IMR-90 (cell line): ENCODE results near the gene YWHAG. TPM values are rescaled to one million over a fixed set of nuclear protein-coding genes. Genes with fewer than 3 reads are reported as not detected.
A peak's percentile ranks its signal among the peaks of the same experiment; 100 is the strongest.

Experiments used
- ATAC-seq: fragments of 200-7000 bp; cut with Tn5 transposase; 2 replicates; pipeline ENCODE4 v1.9.1; 2020; ENCODE audit warnings: low read depth, mild to moderate bottlenecking, moderate library complexity
- BruUV-seq: library from RNA; stranded (reverse); fragments of 400-500 nt; replicated peaks from 2 replicates; lab custom pipeline; 2021; lab: Mats Ljungman, UMichigan
- CTCF ChIA-PET: fragments of 300-600 bp; formaldehyde crosslinking; extraction: SDS; loops from one replicate; lab custom pipeline; 2021; ENCODE audit warnings: antibody characterized with exemption; lab: Yijun Ruan, JAX
- POLR2A ChIA-PET: fragments of 300-600 bp; sonication (Branson Sonifier 250); formaldehyde crosslinking; loops from one replicate; lab custom pipeline; 2022; ENCODE audit warnings: antibody characterized with exemption; ENCODE audit not compliant: unreplicated experiment; lab: Charles Lee
- DNase-seq: peaks from one replicate; pipeline ENCODE4 v3.0.0; 2013
- H2AFZ ChIP-seq: replicated peaks from 2 replicates; pipeline ENCODE3; 2013; ENCODE audit warnings: low read length, mild to moderate bottlenecking; ENCODE audit not compliant: poor library complexity
- H2AK5ac ChIP-seq: 2 replicates; pipeline ENCODE4 v1.6.1; 2013; ENCODE audit warnings: low read depth, low read length, inconsistent platforms
- H2AK9ac ChIP-seq: replicated peaks from 2 replicates; pipeline ENCODE3; 2013; ENCODE audit warnings: mild to moderate bottlenecking, low read depth, low read length, moderate library complexity; ENCODE audit not compliant: poor library complexity
- H2BK120ac ChIP-seq: 2 replicates; pipeline ENCODE4 v1.6.1; 2013; ENCODE audit warnings: low read depth, low read length, inconsistent platforms
- H2BK15ac ChIP-seq: 3 replicates; pipeline ENCODE4 v1.6.1; 2013; ENCODE audit warnings: low read depth, low read length, inconsistent platforms
- H2BK20ac ChIP-seq: 2 replicates; pipeline ENCODE4 v1.6.1; 2013; ENCODE audit warnings: low read depth, mild to moderate bottlenecking, inconsistent platforms, low read length, moderate library complexity
- H2BK5ac ChIP-seq: 2 replicates; pipeline ENCODE4 v1.6.1; 2013; ENCODE audit warnings: mild to moderate bottlenecking, low read depth, low read length, inconsistent platforms; ENCODE audit not compliant: poor library complexity, severe bottlenecking
- H3K14ac ChIP-seq: replicated peaks from 2 replicates; pipeline ENCODE4 v1.6.1; 2013; ENCODE audit warnings: low read depth, low read length, inconsistent platforms
- H3K18ac ChIP-seq: 2 replicates; pipeline ENCODE4 v1.6.1; 2013; ENCODE audit warnings: low read depth, low read length, control low read depth
- H3K23ac ChIP-seq: 2 replicates; pipeline ENCODE4 v1.6.1; 2013; ENCODE audit warnings: low read depth, low read length, inconsistent platforms
- H3K27ac ChIP-seq: 2 replicates; pipeline ENCODE4 v1.5.1; 2013; ENCODE audit warnings: mild to moderate bottlenecking, control low read depth, low read length; ENCODE audit not compliant: insufficient read depth
- H3K27me3 ChIP-seq: 2 replicates; pipeline ENCODE4 v1.6.1; 2013; ENCODE audit warnings: low read length; ENCODE audit not compliant: control insufficient read depth, insufficient read depth
- H3K36me3 ChIP-seq: 2 replicates; pipeline ENCODE4 v1.6.1; 2013; ENCODE audit warnings: low read length, mixed read lengths; ENCODE audit not compliant: control insufficient read depth, insufficient read depth
- H3K4ac ChIP-seq: 2 replicates; pipeline ENCODE4 v1.6.1; 2013; ENCODE audit warnings: low read depth, low read length, inconsistent platforms
- H3K4me1 ChIP-seq: 2 replicates; pipeline ENCODE4 v1.6.1; 2013; ENCODE audit warnings: low read length, mixed read lengths; ENCODE audit not compliant: control insufficient read depth, insufficient read depth
- H3K4me2 ChIP-seq: 2 replicates; pipeline ENCODE4 v1.6.1; 2013; ENCODE audit warnings: low read depth, mild to moderate bottlenecking, control low read depth, low read length, moderate library complexity
- H3K4me3 ChIP-seq: 2 replicates; pipeline ENCODE4 v1.5.1; 2013; ENCODE audit warnings: low read depth, mild to moderate bottlenecking, control low read depth, low read length, moderate library complexity; ENCODE audit not compliant: insufficient read depth
- H3K56ac ChIP-seq: 2 replicates; pipeline ENCODE4 v1.6.1; 2013; ENCODE audit warnings: low read length, inconsistent platforms; ENCODE audit not compliant: insufficient read depth; ENCODE audit errors: extremely low read depth
- H3K79me1 ChIP-seq, 2 experiments: 2 replicates each; pipeline ENCODE4 v1.6.1; 2013; ENCODE audit warnings: low read length in 2 of 2, inconsistent platforms in 1 of 2, low read depth in 1 of 2
- H3K9ac ChIP-seq: 2 replicates; pipeline ENCODE4 v1.6.1; 2013; ENCODE audit warnings: low read depth, low read length, control low read depth
- H3K9me1 ChIP-seq: 2 replicates; pipeline ENCODE4 v1.6.1; 2013; ENCODE audit warnings: low read length, inconsistent platforms; ENCODE audit not compliant: insufficient read depth
- H3K9me3 ChIP-seq: 2 replicates; pipeline ENCODE4 v1.6.1; 2013; ENCODE audit warnings: low read length; ENCODE audit not compliant: control insufficient read depth, insufficient read depth
- H4K20me1 ChIP-seq: 2 replicates; pipeline ENCODE4 v1.6.1; 2013; ENCODE audit warnings: low read length, inconsistent platforms; ENCODE audit not compliant: insufficient read depth
- H4K5ac ChIP-seq: 2 replicates; pipeline ENCODE4 v1.6.1; 2013; ENCODE audit warnings: mild to moderate bottlenecking, low read depth, low read length, control low read depth
- H4K8ac ChIP-seq, 2 experiments: 2 replicates each; pipeline ENCODE4 v1.6.1; 2013; ENCODE audit warnings: low read depth in 2 of 2, low read length in 2 of 2, control low read depth in 1 of 2, inconsistent platforms in 1 of 2
- H4K91ac ChIP-seq: 2 replicates; pipeline ENCODE4 v1.6.1; 2013; ENCODE audit warnings: low read depth, low read length, inconsistent platforms; ENCODE audit not compliant: insufficient read depth
- CEBPB ChIP-seq: IDR thresholded peaks from 2 replicates; pipeline ENCODE4 v1.6.1; 2012; ENCODE audit warnings: low read depth, low read length, improper control_type of control experiment
- CHD1 ChIP-seq: IDR thresholded peaks from 2 replicates; pipeline ENCODE4 v1.6.1; 2012; ENCODE audit warnings: low read depth, low read length, improper control_type of control experiment
- MXI1 ChIP-seq: IDR thresholded peaks from 2 replicates; pipeline ENCODE4 v1.6.1; 2012; ENCODE audit warnings: low read depth, mild to moderate bottlenecking, low read length, moderate library complexity, borderline replicate concordance
- NFE2L2 ChIP-seq: fragments of 150-350 bp; IDR thresholded peaks from 2 replicates; pipeline ENCODE4 v1.6.1; 2016; ENCODE audit warnings: low read depth, mild to moderate bottlenecking, low read length
- POLR2A ChIP-seq: IDR thresholded peaks from 2 replicates; pipeline ENCODE4 v1.6.1; 2012; ENCODE audit warnings: mild to moderate bottlenecking, low read depth, low read length
- RCOR1 ChIP-seq: IDR thresholded peaks from 2 replicates; pipeline ENCODE4 v1.6.1; 2012; ENCODE audit warnings: mild to moderate bottlenecking, low read length, improper control_type of control experiment; ENCODE audit not compliant: insufficient replicate concordance
- RFX5 ChIP-seq: IDR thresholded peaks from 2 replicates; pipeline ENCODE4 v1.8.0; 2012; ENCODE audit warnings: low read depth, mild to moderate bottlenecking, low read length, moderate library complexity
- WGBS, 2 experiments: methylation state at CpG; one replicate each; pipeline versions ENCODE4 v1.1.5 to v1.1.7; 2013; ENCODE audit warnings: missing lambda C conversion rate in 2 of 2; ENCODE audit not compliant: insufficient read length in 1 of 2; ENCODE audit errors: extremely low coverage in 2 of 2; 5-methylcytosine and 5-hydroxymethylcytosine counted together
- dilution Hi-C: fragments of 300-500 bp; cut with HindIII; formaldehyde crosslinking; loops from one replicate; pipeline ENCODE4 v1.14.3; 2018; ENCODE audit warnings: low sequenced_read_pairs; ENCODE audit not compliant: unreplicated experiment
- in situ Hi-C: fragments of 300-500 bp; cut with MboI; formaldehyde crosslinking; loops from 3 replicates; pipeline ENCODE4 v1.14.3; 2019; ENCODE audit warnings: low sequenced_read_pairs, inconsistent platforms, mixed read lengths
- intact Hi-C: fragments of 100-400 bp; cut with micrococcal nuclease; formaldehyde crosslinking; loops from 2 replicates; pipeline ENCODE4 v1.10.0; 2022
- polyA plus RNA-seq, 3 experiments: library from polyadenylated mRNA; depleted of rRNA; stranded (reverse); fragments of >200 nt; gene quantifications; 2 replicates each; pipeline ENCODE4 v1.2.3, GENCODE V29; 2012; ENCODE audit warnings: low replicate concordance in 1 of 3
- total RNA-seq: library from RNA; depleted of rRNA; stranded (reverse); fragments of >200 nt; gene quantifications from 2 replicates; pipeline ENCODE4 v1.2.3, GENCODE V29; 2012
- TF ChIP-seq, protein P1 (sequence below): fragments of 150-350 bp; IDR thresholded peaks from 2 replicates; pipeline ENCODE4 v1.6.1; 2017; ENCODE audit warnings: mild to moderate bottlenecking, antibody characterized with exemption, low read length, low read depth

YWHAG gene
- total and polyA plus RNA-seq, 2 of the 4 experiments (the other 2 are of a cell fraction): 40.1 to 64.9 TPM

DNA sequence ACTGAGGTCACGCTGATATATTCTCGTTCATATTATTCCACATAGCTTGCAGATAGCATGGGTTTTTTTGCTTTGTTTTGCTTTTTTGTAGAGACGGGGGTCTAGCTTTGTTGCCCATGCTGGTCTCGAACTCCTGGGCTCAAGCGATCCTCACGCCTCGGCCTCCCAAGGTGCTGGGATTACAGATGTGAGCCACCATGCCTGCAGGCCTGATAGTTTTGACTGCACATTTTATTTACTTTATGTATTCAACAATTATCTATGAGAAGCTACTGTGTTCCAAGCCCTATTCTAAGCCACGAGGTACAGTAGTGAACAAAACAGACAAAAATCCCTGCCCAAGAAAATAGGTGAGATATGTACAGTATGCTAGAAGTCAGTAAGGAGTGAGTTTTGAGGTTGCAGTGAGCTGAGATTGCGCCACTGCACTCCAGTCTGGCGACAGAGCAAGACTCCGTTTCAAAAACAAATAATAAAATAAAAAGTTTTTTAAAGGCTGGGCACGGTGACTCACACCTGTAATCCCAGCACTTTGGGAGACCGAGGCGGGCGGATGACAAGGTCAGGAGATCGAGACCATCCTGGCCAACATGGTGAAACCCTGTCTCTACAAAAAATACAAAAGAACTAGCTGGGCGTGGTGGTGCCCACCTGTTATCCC lies 1.3 kb upstream of the YWHAG start:
- dilution Hi-C loops (no loop called here), intact Hi-C loops (loop anchor here (5.0 kb wide), 1 partner anchor 43 kb away; no protein-coding TSS in a partner anchor)
- no TSS peak for BruUV-seq

More for the DNA sequence above, 1.3 kb upstream of the YWHAG start:
- Histone ChIP-seq H2AK9ac (peak overlapping the region; percentile 82), H3K18ac (peak overlapping the region; percentile 83), H3K4ac (peak overlapping the region; percentile 98), H3K9ac (peak overlapping the region; percentile 77), H3K27ac (peak overlapping the region; percentile 96; the same call in 1 of the 2 replicates), H3K14ac (peak overlapping the region; percentile 97), H2AK5ac (peak overlapping the region; percentile 97), H3K79me1 (peaks cover 0 to 17% of the 10 kb centered on the region in 2 experiments; a peak in 2 of 4 replicates), H3K56ac (no peak overlapping the region), H2BK20ac (peak overlapping the region; percentile 83), H3K23ac (peak overlapping the region; percentile 96), H4K5ac (peak overlapping the region; percentile 93), H4K8ac (peak overlapping the region; percentile 96 to 98), H3K9me3 (no peaks in the 10 kb centered on the region), H4K91ac (peak overlapping the region; percentile 97), H3K9me1 (peaks cover 12% of the 10 kb centered on the region), H2AFZ (peak overlapping the region; percentile 99), H2BK5ac (peak overlapping the region; percentile 96), H3K4me2 (peak overlapping the region; percentile 82), H3K4me1 (peaks cover 16% of the 10 kb centered on the region), H4K20me1 (peaks cover 37% of the 10 kb centered on the region), H2BK120ac (peak overlapping the region; percentile 89), H3K36me3 (peaks cover 2% of the 10 kb centered on the region), H3K4me3 (no peak overlapping the region), H3K27me3 (no peaks in the 10 kb centered on the region), H2BK15ac (peak overlapping the region; percentile 88; the same call in 2 of the 3 replicates)
- DNase-seq (peak; percentile 22), ATAC-seq (no peak)
- ChIA-PET CTCF (interaction anchor here (0.9 kb wide), 1 partner anchor 46 kb away, joined by 3 read pairs; no protein-coding TSS in a partner anchor), POLR2A (no interaction called here)
- in situ Hi-C loops: no loop called here
- WGBS, 2 experiments: no CpG with 5 or more reads among the region's 17 CpGs
- TF ChIP-seq RCOR1 (no peak), NFE2L2 (no peak), MXI1 (no peak), RFX5 (no peak), CHD1 (no peak), POLR2A (no peak), CEBPB (peak; percentile 87)
- TF ChIP-seq, protein P1, sequence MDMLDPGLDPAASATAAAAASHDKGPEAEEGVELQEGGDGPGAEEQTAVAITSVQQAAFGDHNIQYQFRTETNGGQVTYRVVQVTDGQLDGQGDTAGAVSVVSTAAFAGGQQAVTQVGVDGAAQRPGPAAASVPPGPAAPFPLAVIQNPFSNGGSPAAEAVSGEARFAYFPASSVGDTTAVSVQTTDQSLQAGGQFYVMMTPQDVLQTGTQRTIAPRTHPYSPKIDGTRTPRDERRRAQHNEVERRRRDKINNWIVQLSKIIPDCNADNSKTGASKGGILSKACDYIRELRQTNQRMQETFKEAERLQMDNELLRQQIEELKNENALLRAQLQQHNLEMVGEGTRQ: no peak
